GM19395 (cell line): ENCODE results near the gene ERBB4.
"Not testable (repeated sequence)": the region's sequence is repeated elsewhere in the genome, so short reads cannot be mapped to it uniquely, and the experiment has no call there.

Experiments used
- ATAC-seq: cut with Tn5 transposase; IDR thresholded peaks from one replicate; pipeline ENCODE4 v1.9.1; 2021; ENCODE audit warnings: mild to moderate bottlenecking, moderate library complexity; ENCODE audit not compliant: unreplicated experiment

ERBB4 gene

DNA sequence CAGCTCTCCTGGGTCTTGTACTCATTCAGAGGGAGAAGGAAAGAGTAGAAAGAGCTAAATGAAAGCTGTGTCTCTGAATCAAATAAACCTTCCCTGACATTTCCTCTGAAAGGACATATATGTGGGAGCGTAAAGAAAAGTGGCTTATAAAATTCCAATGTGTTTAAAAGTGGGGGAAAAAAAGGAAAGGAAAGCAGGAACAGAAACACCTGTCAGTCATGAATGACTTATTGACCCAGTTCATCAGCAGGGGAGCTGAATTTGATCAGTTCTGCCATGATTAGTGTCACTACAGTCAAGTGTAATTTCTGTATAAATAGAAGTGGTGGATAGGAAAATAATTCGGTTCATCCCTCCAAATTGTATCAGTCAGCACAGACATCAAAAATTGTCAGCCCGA, 382.5 kb downstream of the ERBB4 start:
- ATAC-seq, result no peak

DNA sequence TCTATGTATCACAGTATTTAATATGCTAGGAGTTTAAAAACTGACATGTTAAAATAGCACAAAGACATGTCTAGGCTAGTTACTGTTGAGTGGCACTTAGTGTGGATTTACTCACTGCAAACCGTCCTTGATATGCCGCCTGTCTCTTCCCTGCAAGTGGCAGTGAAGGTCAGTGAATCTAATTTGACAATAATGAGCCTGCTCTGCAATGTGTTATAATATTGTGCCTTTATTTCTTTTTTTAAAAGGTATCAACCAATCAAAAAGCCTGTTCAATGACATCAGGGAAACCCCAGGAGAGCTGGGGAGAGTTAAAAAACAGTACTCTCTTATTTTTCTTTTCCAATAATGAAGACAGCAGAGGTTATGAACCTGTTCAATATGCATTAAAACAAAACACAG, 384.1 kb downstream of the ERBB4 start:
- no peak for ATAC-seq

- no peak for ATAC-seq
These were observed 384.7 kb downstream of the ERBB4 start for GRCh38 chr2:212153923-212154322.

DNA sequence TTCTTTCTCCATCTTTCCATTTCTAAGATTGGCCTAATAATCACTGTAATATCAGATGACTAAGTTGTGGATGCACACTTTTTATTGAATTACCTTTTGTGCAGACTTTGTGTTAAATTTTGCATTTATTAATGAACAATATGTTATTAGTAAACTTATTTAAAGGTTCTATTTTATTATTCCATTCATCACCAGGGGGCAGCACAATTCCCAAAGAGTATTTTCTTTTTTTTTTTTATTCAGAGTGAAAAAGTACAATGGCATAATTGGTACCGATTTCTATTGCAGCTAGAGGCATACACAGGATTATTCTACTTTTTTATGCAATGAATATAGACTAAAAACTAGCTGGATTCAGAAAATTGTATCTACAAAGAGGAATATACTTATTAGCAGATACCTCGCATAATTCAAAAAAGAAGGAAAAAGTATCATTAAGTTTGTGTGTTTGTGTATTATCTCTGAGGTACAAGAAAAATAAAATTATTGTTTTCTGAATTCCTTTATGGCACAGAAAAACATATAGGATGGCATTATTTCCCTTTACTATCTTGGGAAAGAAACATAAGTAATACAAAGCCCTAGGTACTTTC, 390.6 kb downstream of the ERBB4 start:
- ATAC-seq, result no peak

- ATAC-seq, result no peak
These were observed 392.2 kb downstream of the ERBB4 start for GRCh38 chr2:212146416-212146815.

- ATAC-seq, result no peak
These were observed 393.5 kb downstream of the ERBB4 start for GRCh38 chr2:212145121-212145520.

GRCh38 chr2:212142631-212143030, 396.0 kb downstream of the ERBB4 start:
- no peak for ATAC-seq

GRCh38 chr2:212141499-212141898, 397.1 kb downstream of the ERBB4 start:
- no peak for ATAC-seq

- ATAC-seq, result no peak
These were observed 402.3 kb downstream of the ERBB4 start for GRCh38 chr2:212136216-212136795.

GRCh38 chr2:212135739-212136138, 402.9 kb downstream of the ERBB4 start:
- ATAC-seq, result no peak

GRCh38 chr2:212133337-212133736, 405.3 kb downstream of the ERBB4 start:
- ATAC-seq, result no peak

GRCh38 chr2:212124598-212124997, 414.0 kb downstream of the ERBB4 start:
- ATAC-seq, result no peak

DNA sequence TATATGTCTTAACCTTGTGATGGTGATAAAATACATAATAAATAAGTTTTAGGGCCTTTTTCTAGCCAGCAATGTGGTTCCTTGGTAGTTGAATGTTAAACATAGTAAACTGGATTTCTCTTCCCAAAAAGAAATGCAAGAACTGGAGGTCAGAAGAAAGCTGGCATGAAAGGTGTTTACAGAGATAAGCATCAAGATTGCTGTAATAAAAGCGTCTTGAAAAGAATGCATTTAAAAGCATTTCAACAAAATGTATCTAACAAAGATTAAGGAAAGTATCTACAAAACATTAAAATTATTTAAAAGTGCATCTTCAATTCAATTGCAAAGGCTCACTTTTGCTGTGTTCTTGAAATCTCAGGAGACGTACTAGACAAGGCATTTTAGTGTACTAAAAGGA, 419.0 kb downstream of the ERBB4 start:
- ATAC-seq, result no peak

- no peak for ATAC-seq
These were observed 420.7 kb downstream of the ERBB4 start for GRCh38 chr2:212117926-212118325.

DNA sequence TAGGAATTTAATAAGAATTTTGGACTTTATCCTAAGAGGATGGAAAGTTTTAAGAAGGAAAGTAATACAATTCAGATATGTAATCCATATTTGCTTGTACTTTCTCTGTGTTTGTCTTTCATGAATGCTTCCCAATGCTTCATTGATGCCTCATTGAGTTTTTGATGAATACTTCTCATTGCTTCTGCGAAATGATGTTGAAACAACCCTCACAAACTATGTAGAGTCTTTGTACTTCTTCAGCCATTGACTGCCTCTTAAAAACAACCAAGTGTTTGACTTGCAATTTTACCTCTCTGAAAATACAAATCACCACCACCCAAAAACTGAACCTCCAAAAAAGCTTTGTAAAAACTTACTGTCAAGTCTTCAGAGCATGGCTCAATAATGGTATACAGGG, 424.1 kb downstream of the ERBB4 start:
- no peak for ATAC-seq

DNA sequence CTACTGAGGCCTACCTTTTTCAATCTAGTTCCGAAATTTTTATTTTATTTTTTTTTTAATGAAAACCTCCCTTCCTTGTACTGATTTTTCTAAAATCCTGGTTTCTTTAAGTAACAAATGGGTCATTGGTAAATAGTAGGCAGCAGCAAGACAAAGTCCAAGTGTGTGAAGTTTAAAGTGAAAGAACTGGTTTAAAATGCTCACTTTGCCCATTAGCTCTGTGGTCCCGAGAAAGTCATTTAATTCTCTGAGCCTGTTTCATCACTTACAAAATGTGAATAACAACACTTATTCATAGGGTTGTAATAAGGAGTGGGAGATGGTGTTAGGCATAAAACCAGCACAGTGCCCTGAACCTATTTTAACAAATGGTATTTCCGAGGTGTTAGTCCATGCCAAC, 426.2 kb downstream of the ERBB4 start:
- ATAC-seq, result no peak

DNA sequence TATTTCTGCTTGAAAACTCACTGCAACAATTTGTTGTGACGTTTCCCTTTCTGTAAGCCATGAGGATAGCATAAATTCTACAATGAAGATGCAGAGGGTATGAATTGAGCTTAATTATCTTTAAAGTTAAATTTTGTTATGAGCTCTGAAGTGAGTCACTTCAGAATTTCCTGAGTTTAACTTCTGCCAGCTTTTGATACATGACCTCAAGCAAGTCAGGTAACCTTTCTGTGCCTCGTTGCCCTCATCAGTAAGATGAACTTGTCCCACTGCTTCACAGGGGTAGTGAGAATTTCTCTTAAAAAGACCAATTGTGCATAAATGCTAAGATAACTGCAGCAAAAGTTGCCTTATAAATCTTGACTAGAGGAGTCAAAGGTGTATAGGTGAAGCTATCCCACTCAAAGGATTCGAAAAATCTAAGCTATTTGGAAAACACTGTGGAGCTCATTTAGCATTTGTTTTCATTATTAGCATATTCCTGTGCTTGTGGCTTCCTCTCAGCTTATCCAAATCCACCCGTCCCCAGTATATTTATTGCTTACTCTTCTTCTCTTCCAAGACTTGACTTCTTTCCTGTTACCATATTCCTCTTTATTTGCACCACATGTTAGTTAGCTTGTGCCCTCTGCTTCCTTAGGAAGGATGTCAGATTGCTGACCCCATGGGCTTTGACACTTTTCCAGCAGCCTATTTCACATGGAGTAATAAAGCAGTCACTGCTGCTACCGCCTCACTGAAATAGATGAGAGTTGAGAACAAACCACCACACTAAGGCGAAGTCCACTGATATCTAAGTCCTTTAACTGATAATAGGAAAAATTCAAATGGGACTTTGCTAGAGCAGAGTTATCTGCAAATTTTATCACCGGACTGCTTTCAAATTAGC, 428.6 kb downstream of the ERBB4 start:
- ATAC-seq, result no peak

DNA sequence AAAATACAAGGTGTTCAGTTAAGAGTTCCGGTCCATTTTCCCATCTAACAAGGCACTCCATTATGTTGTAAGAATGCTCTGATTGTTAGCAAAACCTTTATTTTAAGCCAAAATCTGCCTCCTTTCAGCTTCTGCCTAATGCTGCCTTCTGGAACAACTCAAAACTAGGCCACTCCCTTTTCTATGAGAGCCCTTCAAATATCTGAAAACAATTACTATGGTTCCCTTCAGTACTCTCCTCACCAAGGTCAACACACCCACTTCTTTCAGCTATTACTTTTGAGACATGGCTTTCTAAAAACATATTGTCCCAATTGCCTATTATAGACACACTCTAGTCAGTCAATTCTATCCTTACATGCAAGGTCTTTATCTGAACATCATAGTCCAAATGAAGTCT, 429.4 kb downstream of the ERBB4 start:
- no peak for ATAC-seq

DNA sequence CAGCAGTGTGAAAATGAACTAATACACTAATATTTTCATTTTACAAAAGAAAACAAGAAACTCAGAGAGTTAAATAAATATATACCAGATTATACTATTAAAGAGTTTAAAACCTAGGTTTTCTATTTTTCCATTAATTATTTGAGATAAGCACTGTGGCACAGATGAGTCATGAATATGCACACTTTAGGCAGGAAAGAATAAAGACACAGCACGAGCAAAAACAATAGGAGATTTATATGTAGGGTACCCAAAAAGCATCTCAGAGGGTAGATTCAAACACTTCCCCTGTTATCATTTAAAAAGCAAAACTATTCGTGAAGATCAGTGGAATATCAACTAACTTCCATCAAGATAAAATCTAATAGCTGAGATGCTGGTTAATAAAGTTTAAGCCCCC, 430.6 kb downstream of the ERBB4 start:
- ATAC-seq, result no peak

DNA sequence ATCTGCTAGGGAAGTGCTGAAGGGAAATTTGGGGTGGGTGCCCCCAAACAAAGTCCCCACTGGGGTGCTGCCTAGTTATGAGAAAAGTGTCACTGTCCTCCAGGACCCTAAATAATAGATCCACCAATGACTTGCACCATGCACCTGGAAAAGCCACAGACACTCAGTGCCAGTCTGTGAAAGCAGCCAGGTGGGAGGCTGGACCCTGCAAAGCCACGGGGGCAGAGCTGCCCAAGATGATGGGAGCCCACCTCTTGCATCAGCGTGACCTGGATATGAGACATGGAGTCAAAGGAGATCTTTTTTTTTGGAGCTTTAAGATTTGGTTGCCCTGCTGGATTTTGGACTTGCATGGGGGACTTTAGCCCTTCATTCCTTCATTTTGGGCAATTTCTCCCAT, 431.6 kb downstream of the ERBB4 start:
- ATAC-seq, result no peak

DNA sequence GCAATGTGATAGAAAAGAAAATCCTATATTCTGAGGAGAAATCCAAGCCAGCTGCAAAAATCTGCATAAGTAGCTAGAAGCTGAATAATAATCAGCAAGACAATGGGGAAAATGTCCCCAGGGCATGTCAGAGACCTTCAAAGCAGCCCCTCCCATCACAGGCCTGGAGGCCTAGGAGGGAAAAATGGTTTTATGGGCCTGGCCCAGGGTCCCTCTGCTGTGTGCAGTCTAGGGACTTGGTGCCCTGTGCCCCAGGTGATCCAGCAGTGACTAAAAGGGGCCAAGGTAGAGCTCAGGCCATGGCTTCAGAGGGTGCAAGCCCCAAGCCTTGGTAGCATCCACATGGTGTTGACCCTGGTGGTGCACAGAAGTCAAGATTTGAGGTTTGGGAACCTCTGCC, 432.1 kb downstream of the ERBB4 start:
- not testable (repeated sequence) for ATAC-seq

DNA sequence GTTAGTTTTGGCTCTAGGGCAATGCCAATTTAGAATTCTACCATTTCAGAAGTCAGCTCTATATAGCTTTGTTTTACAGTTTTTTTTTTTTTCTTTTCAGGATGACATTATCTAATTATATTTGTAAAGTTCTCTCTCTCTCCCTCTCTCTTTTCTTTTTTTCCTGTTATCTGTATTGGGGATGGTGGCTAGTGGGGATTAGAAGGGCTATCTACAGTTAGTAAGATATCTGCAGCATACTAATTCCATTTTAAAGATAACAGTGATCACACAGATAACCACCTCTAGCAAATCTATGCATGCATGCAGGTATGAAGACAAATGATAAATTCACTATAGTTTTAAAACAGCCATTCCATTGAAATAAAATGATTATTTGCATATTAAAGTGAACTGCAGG, 438.9 kb downstream of the ERBB4 start:
- ATAC-seq, result no peak
